ENCODE data around the gene MTARC2. TPM values are rescaled to one million over a fixed set of nuclear protein-coding genes. Genes with fewer than 3 reads are reported as not detected.

MTARC2 gene
- total and polyA plus RNA-seq, 2 donors: 1.6 to 9.5 TPM

DNA sequence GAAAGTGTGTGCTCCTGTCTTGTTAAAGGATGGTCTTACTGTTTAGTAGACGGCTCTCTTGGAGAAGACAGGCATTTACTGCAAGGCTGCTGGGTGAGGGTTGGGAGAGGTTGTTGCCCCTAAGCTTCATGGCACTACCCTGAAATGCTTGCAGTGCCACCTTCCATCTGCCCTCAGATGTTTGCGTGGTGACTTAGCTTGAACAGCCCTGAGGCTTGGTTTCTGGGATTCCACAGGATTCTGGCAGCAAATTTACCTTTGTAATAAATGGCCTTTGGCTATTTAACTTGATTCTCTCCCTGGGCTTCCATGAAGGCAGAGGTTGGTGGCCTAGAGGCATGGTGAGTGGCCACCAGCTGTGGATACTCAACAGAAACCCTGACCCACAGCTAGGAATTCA is 50.2 kb downstream of the MTARC2 start:
- H3K4me1 ChIP-seq (ENCODE audit: control insufficient read depth in 2 of 2, insufficient read depth in 2 of 2, low read length in 2 of 2): no peaks in the 10 kb centered on the region
- no peak for DNase-seq (ENCODE audit: low read depth in 6 of 9, low spot score in 9 of 9)
- no peaks in the 10 kb centered on the region for H3K27me3 ChIP-seq (ENCODE audit: control insufficient read depth in 2 of 2, insufficient read depth in 1 of 2, low read length in 1 of 2)
- H3K9me3 ChIP-seq (ENCODE audit: control insufficient read depth in 2 of 2, insufficient read depth in 1 of 2, low read length in 1 of 2): no peaks in the 10 kb centered on the region
- H3K36me3 ChIP-seq (ENCODE audit: control insufficient read depth in 2 of 2, insufficient read depth in 2 of 2, low read length in 1 of 2): no peaks in the 10 kb centered on the region
- 95% methylated on average over 2 of the region's 2 CpGs for WGBS
- H3K4me3 ChIP-seq (ENCODE audit: low read length in 2 of 2): no peak overlapping the region
- no peak overlapping the region for H3K27ac ChIP-seq (ENCODE audit: low read depth in 1 of 2, low read length in 1 of 2)

DNA sequence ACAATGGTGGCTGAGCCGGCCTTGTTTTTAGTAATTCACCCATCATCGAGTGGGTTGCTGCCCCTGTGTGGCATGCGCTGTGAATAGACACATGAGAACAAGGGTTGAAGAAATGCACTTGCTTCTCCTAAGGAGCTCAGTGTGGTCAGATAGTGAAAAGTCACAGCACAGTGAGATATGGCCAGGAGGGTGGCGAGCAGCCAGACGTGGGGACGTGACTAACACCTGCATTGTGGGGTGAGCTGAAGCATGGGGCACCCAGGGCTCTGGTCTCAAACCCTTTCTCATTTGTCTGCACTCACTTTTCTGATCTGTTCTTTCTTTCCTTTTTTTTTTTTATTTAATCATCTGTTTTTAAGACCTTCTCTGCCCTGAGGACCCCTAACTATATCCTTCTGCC is 52.1 kb downstream of the MTARC2 start:
- 91% methylated on average over 6 of the region's 6 CpGs for WGBS
- H3K4me3 ChIP-seq (ENCODE audit: low read length in 2 of 2): no peak overlapping the region
- H3K4me1 ChIP-seq (ENCODE audit: control insufficient read depth in 2 of 2, insufficient read depth in 2 of 2, low read length in 2 of 2): no peaks in the 10 kb centered on the region
- H3K27ac ChIP-seq (ENCODE audit: low read depth in 1 of 2, low read length in 1 of 2): no peak overlapping the region
- H3K9me3 ChIP-seq (ENCODE audit: control insufficient read depth in 2 of 2, insufficient read depth in 1 of 2, low read length in 1 of 2): no peaks in the 10 kb centered on the region
- H3K27me3 ChIP-seq (ENCODE audit: control insufficient read depth in 2 of 2, insufficient read depth in 1 of 2, low read length in 1 of 2): no peaks in the 10 kb centered on the region
- no peak for DNase-seq (ENCODE audit: low read depth in 6 of 9, low spot score in 9 of 9)
- no peaks in the 10 kb centered on the region for H3K36me3 ChIP-seq (ENCODE audit: control insufficient read depth in 2 of 2, insufficient read depth in 2 of 2, low read length in 1 of 2)

DNA sequence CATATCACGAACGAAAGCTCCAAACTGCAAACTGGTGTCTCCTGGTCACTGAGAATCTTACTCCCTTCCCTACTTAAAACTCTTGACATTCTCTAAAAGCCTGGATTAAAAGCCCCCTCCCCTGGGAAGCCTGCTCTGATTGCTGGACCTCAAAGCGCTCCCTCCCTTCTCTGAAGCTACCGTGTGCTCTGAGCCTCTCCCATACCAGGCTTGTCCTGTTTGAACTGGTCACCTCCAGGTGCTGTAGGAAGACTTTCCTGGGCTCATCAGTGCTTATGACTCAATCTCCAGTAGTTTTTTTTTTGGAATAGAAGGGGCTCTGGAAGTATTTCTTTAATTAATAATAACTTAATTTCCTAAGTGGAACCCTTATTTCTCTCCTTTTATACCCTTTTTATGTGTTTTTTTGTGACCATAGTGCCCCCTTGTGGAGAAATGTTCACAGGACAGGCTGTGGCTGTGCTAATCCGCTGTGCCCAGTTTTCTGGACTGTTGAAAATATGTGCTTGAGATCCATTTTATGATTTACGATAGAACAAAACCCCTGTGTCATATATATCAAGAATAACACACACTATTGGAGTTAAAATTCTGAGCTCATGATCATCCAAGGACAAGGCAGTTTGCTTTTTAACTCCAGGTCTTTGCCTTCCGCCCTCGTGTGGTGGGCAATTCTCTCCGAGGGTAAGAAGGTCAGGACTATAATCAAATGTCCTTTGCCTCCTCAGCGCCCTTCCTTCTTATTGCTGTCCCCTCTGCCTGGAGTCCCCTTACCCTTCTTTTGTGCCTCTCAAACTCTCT is 55.5 kb downstream of the MTARC2 start:
- peak in 2 of 9 donors; percentile 27 to 28 for DNase-seq (ENCODE audit: low read depth in 6 of 9, low spot score in 9 of 9)
- no peaks in the 10 kb centered on the region for H3K4me1 ChIP-seq (ENCODE audit: control insufficient read depth in 2 of 2, insufficient read depth in 2 of 2, low read length in 2 of 2)
- H3K27me3 ChIP-seq (ENCODE audit: control insufficient read depth in 2 of 2, insufficient read depth in 1 of 2, low read length in 1 of 2): no peaks in the 10 kb centered on the region
- H3K27ac ChIP-seq (ENCODE audit: low read depth in 1 of 2, low read length in 1 of 2): no peak overlapping the region
- no peaks in the 10 kb centered on the region for H3K36me3 ChIP-seq (ENCODE audit: control insufficient read depth in 2 of 2, insufficient read depth in 2 of 2, low read length in 1 of 2)
- H3K4me3 ChIP-seq (ENCODE audit: low read length in 2 of 2): no peak overlapping the region
- 92% methylated on average over 10 of the region's 10 CpGs for WGBS
- H3K9me3 ChIP-seq (ENCODE audit: control insufficient read depth in 2 of 2, insufficient read depth in 1 of 2, low read length in 1 of 2): no peaks in the 10 kb centered on the region

DNA sequence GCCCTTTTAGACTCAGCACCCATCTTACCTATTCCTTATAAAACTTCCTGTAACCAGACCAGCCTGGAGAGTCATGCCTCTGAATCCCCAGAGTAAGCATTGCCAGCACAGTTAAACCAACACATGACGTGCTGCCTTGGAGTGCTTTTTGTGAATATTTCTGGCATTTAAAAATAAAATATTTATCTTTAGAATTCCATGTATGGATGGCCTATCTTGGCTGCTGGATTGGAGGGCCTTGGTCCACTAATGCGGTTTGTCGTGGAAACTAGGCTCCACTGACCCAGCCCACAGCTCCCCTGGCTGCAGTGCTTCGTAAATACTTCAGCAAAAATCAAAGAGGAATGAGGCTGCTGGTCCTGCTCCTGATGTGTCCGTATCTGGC is 56.1 kb downstream of the MTARC2 start:
- Histone ChIP-seq H3K9me3 (ENCODE audit: control insufficient read depth in 2 of 2, insufficient read depth in 1 of 2, low read length in 1 of 2) (no peaks in the 10 kb centered on the region), H3K27ac (ENCODE audit: low read depth in 1 of 2, low read length in 1 of 2) (no peak overlapping the region), H3K36me3 (ENCODE audit: control insufficient read depth in 2 of 2, insufficient read depth in 2 of 2, low read length in 1 of 2) (no peaks in the 10 kb centered on the region), H3K4me3 (ENCODE audit: low read length in 2 of 2) (no peak overlapping the region), H3K27me3 (ENCODE audit: control insufficient read depth in 2 of 2, insufficient read depth in 1 of 2, low read length in 1 of 2) (no peaks in the 10 kb centered on the region), H3K4me1 (ENCODE audit: control insufficient read depth in 2 of 2, insufficient read depth in 2 of 2, low read length in 2 of 2) (no peaks in the 10 kb centered on the region)
- DNase-seq (ENCODE audit: low read depth in 6 of 9, low spot score in 9 of 9): no peak
- 95% methylated on average over 5 of the region's 5 CpGs for WGBS

DNA sequence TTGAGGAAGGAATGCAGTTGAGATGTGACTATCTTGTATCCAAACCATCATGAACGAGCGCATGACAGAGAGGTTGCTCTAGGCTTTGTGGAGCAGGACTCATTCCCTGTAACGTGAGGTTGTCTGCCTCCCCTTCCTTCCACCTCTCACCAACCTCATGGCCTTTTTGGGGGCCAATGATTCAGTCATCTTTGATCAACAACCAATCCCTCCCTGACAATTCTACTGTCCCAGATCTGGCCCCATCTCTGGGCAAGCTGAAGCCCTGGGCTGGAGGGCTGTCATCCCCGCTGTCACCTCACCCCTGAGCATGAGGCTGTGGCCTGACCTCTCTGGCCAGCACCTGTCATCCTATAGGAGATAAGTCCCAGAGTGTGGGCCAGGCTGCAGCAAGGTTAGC is 58.3 kb downstream of the MTARC2 start:
- H3K27ac ChIP-seq (ENCODE audit: low read depth in 1 of 2, low read length in 1 of 2): no peak overlapping the region
- WGBS: 96% methylated on average over 4 of the region's 4 CpGs
- H3K36me3 ChIP-seq (ENCODE audit: control insufficient read depth in 2 of 2, insufficient read depth in 2 of 2, low read length in 1 of 2): no peaks in the 10 kb centered on the region
- no peaks in the 10 kb centered on the region for H3K27me3 ChIP-seq (ENCODE audit: control insufficient read depth in 2 of 2, insufficient read depth in 1 of 2, low read length in 1 of 2)
- no peaks in the 10 kb centered on the region for H3K9me3 ChIP-seq (ENCODE audit: control insufficient read depth in 2 of 2, insufficient read depth in 1 of 2, low read length in 1 of 2)
- H3K4me3 ChIP-seq (ENCODE audit: low read length in 2 of 2): no peak overlapping the region
- H3K4me1 ChIP-seq (ENCODE audit: control insufficient read depth in 2 of 2, insufficient read depth in 2 of 2, low read length in 2 of 2): peaks cover 0 to 4% of the 10 kb centered on the region in 2 donors
- no peak for DNase-seq (ENCODE audit: low read depth in 6 of 9, low spot score in 9 of 9)

DNA sequence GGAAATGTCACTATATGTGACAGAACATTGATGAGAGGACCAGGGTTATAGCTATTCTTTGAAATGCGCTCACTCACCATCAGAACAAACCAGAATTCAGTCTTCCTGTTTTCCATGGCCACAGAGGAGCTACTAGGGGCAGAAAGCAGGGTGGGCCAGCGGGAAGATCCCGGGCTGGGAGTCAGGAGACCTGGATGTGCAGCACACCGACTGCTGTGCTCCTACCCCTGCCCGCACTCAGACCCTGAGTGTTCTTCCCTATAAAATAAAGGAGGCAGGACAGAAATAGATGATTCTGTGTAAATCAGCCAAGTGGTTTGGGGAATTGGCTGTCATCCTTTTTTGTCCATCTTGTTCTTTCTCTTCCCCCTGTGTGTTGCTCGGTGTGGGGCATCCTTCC is 59.6 kb downstream of the MTARC2 start:
- no peak for DNase-seq (ENCODE audit: low read depth in 6 of 9, low spot score in 9 of 9)
- Histone ChIP-seq H3K4me3 (ENCODE audit: low read length in 2 of 2) (no peak overlapping the region), H3K9me3 (ENCODE audit: control insufficient read depth in 2 of 2, insufficient read depth in 1 of 2, low read length in 1 of 2) (no peaks in the 10 kb centered on the region), H3K27me3 (ENCODE audit: control insufficient read depth in 2 of 2, insufficient read depth in 1 of 2, low read length in 1 of 2) (no peaks in the 10 kb centered on the region), H3K36me3 (ENCODE audit: control insufficient read depth in 2 of 2, insufficient read depth in 2 of 2, low read length in 1 of 2) (no peaks in the 10 kb centered on the region), H3K4me1 (ENCODE audit: control insufficient read depth in 2 of 2, insufficient read depth in 2 of 2, low read length in 2 of 2) (peaks cover 0 to 4% of the 10 kb centered on the region in 2 donors), H3K27ac (ENCODE audit: low read depth in 1 of 2, low read length in 1 of 2) (no peak overlapping the region)
- WGBS: 95% methylated on average over 6 of the region's 6 CpGs

DNA sequence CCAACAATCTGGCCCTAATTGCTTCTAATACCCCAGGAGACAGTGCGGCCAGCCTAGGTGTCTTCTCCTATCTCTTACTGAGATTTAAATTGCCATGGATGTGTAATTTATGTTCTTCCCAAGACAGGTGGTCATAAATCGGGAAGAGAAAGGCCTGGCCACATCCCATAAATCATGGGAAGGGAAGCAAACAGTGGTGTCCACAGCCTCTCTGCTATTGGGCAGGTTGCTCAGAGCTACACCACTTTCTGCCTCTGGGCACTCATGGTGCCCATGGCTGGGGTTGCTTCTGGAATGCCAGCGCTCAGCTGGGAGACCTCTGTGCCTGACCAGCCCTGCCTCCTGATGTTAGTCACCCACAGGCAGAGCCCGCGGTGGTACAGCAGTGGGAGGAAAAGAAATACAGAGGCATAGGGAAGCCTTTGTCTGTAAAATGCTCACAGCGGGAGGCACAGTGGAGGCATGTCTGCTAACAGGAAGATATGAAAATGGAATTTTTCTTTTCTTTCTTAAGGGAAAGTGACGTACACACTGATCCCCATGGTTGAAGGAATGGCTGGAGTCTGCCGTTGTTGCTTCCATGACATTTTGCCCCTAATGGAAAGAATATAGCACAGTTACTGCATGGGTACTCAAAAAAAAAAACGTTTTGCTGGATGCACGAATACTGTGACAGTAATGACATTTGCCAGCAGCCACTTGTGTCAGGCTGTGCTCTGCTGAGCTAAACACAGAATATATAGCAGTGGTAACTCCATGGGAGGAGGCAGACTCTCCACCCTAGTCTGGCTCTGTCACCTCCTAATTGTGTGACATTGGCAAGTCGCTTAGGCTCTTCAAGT is 60.4 kb downstream of the MTARC2 start:
- no peaks in the 10 kb centered on the region for H3K36me3 ChIP-seq (ENCODE audit: control insufficient read depth in 2 of 2, insufficient read depth in 2 of 2, low read length in 1 of 2)
- 94% methylated on average over 11 of the region's 11 CpGs for WGBS

DNA sequence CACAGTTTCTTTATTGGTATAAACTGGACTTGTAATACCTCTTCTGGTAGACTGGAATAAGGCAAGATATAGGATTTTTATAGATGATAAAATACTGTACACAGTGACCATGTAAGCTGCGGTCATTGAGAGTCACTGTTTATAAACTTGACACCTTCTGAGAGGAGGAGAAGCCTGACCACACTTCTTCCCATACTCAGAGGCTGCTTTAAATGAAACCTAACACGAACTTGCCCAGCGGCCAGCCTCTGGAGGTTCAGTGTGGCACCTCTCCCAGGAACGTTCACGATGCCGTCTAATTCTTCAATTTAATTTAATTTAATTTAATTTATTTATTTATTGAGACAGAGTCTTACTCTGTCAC is 61.0 kb downstream of the MTARC2 start:
- Histone ChIP-seq H3K36me3 (ENCODE audit: control insufficient read depth in 2 of 2, insufficient read depth in 2 of 2, low read length in 1 of 2) (no peaks in the 10 kb centered on the region), H3K9me3 (ENCODE audit: control insufficient read depth in 2 of 2, insufficient read depth in 1 of 2, low read length in 1 of 2) (no peaks in the 10 kb centered on the region), H3K27ac (ENCODE audit: low read depth in 1 of 2, low read length in 1 of 2) (no peak overlapping the region), H3K4me1 (ENCODE audit: control insufficient read depth in 2 of 2, insufficient read depth in 2 of 2, low read length in 2 of 2) (peaks cover 0 to 4% of the 10 kb centered on the region in 2 donors), H3K4me3 (ENCODE audit: low read length in 2 of 2) (no peak overlapping the region), H3K27me3 (ENCODE audit: control insufficient read depth in 2 of 2, insufficient read depth in 1 of 2, low read length in 1 of 2) (no peaks in the 10 kb centered on the region)
- DNase-seq (ENCODE audit: low read depth in 6 of 9, low spot score in 9 of 9): no peak
- 95% methylated on average over 6 of the region's 6 CpGs for WGBS

More for the DNA sequence above, 60.4 kb downstream of the MTARC2 start:
- no peak for DNase-seq (ENCODE audit: low read depth in 6 of 9, low spot score in 9 of 9)
- H3K4me3 ChIP-seq (ENCODE audit: low read length in 2 of 2): no peak overlapping the region
- H3K4me1 ChIP-seq (ENCODE audit: control insufficient read depth in 2 of 2, insufficient read depth in 2 of 2, low read length in 2 of 2): peaks cover 0 to 4% of the 10 kb centered on the region in 2 donors
- H3K27ac ChIP-seq (ENCODE audit: low read depth in 1 of 2, low read length in 1 of 2): no peak overlapping the region
- H3K27me3 ChIP-seq (ENCODE audit: control insufficient read depth in 2 of 2, insufficient read depth in 1 of 2, low read length in 1 of 2): no peaks in the 10 kb centered on the region
- no peaks in the 10 kb centered on the region for H3K9me3 ChIP-seq (ENCODE audit: control insufficient read depth in 2 of 2, insufficient read depth in 1 of 2, low read length in 1 of 2)

DNA sequence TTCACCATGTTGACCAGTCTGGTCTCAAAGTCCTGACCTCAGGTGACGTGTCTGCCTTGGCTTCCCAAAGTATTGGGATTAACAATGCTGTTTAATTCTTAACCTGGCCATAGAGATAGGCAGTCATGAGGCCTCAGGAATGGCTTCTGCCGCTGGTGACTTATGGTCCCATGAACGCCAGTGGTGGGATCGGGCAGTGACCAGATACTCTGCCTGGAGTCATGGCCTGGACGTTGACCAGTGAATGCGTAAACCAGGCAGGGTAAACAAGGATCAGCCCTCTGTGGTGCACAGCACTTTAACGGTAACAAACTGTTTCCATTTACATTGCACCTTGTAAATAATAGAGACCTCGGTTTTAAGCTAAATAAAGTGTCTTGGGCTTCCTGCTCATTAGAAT is 61.6 kb downstream of the MTARC2 start:
- Histone ChIP-seq H3K27ac (ENCODE audit: low read depth in 1 of 2, low read length in 1 of 2) (no peak overlapping the region), H3K4me3 (ENCODE audit: low read length in 2 of 2) (no peak overlapping the region), H3K36me3 (ENCODE audit: control insufficient read depth in 2 of 2, insufficient read depth in 2 of 2, low read length in 1 of 2) (no peaks in the 10 kb centered on the region), H3K4me1 (ENCODE audit: control insufficient read depth in 2 of 2, insufficient read depth in 2 of 2, low read length in 2 of 2) (peaks cover 0 to 4% of the 10 kb centered on the region in 2 donors), H3K27me3 (ENCODE audit: control insufficient read depth in 2 of 2, insufficient read depth in 1 of 2, low read length in 1 of 2) (no peaks in the 10 kb centered on the region), H3K9me3 (ENCODE audit: control insufficient read depth in 2 of 2, insufficient read depth in 1 of 2, low read length in 1 of 2) (no peaks in the 10 kb centered on the region)
- no peak for DNase-seq (ENCODE audit: low read depth in 6 of 9, low spot score in 9 of 9)
- 87% methylated on average over 8 of the region's 8 CpGs for WGBS

All from thymus (tissue), 11 donors.